ENCODE data around the gene USP6NL.

DNA sequence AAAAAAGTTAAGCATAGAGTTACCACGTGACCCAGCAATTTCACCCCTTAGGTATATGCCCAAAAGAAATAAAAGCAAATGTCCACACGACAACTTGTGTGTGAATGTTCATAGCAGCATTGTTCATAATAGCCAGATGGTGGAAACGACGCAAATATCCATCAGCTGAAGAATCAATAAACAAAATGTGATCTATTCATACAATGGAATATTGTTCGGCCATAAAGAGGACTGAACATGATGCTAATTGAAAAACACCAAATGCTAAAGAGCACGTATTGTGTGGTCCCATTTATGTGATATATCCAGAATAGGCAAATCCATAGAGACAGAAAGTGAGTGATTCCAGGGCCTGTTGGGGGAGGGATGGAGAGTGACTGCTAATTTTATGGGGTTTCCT, 18.3 kb upstream of the USP6NL start:
- no peak for TF ChIP-seq ZNF121 (CRISPR knock-in tag; IDR thresholded peaks at IDR 0.05)
- TF ChIP-seq, protein P1, sequence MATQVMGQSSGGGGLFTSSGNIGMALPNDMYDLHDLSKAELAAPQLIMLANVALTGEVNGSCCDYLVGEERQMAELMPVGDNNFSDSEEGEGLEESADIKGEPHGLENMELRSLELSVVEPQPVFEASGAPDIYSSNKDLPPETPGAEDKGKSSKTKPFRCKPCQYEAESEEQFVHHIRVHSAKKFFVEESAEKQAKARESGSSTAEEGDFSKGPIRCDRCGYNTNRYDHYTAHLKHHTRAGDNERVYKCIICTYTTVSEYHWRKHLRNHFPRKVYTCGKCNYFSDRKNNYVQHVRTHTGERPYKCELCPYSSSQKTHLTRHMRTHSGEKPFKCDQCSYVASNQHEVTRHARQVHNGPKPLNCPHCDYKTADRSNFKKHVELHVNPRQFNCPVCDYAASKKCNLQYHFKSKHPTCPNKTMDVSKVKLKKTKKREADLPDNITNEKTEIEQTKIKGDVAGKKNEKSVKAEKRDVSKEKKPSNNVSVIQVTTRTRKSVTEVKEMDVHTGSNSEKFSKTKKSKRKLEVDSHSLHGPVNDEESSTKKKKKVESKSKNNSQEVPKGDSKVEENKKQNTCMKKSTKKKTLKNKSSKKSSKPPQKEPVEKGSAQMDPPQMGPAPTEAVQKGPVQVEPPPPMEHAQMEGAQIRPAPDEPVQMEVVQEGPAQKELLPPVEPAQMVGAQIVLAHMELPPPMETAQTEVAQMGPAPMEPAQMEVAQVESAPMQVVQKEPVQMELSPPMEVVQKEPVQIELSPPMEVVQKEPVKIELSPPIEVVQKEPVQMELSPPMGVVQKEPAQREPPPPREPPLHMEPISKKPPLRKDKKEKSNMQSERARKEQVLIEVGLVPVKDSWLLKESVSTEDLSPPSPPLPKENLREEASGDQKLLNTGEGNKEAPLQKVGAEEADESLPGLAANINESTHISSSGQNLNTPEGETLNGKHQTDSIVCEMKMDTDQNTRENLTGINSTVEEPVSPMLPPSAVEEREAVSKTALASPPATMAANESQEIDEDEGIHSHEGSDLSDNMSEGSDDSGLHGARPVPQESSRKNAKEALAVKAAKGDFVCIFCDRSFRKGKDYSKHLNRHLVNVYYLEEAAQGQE (IDR thresholded peaks at IDR 0.05; ENCODE audit: borderline replicate concordance in 1 of 2, low read depth in 1 of 2, low read length in 2 of 2), result no peak
- TF ChIP-seq, protein P2, sequence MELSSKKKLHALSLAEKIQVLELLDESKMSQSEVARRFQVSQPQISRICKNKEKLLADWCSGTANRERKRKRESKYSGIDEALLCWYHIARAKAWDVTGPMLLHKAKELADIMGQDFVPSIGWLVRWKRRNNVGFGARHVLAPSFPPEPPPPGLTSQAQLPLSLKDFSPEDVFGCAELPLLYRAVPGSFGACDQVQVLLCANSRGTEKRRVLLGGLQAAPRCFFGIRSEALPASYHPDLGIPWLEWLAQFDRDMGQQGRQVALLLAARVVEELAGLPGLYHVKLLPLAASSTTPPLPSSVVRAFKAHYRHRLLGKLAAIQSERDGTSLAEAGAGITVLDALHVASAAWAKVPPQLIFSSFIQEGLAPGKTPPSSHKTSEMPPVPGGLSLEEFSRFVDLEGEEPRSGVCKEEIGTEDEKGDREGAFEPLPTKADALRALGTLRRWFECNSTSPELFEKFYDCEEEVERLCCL (CRISPR knock-in tag; IDR thresholded peaks at IDR 0.05; ENCODE audit: borderline replicate concordance), result no peak
- TF ChIP-seq SOX6 (IDR thresholded peaks at IDR 0.05), result no peak
- no peak for TF ChIP-seq SOX6 (CRISPR knock-in tag; IDR thresholded peaks at IDR 0.05)

All from HepG2 (cell line).